ENCODE measurements around the gene GRIFIN. TPM values are rescaled to one million over a fixed set of nuclear protein-coding genes. Genes with fewer than 3 reads are reported as not detected.

Gene GRIFIN
- total RNA-seq, 2 experiments from 2014 or later = not detected

DNA sequence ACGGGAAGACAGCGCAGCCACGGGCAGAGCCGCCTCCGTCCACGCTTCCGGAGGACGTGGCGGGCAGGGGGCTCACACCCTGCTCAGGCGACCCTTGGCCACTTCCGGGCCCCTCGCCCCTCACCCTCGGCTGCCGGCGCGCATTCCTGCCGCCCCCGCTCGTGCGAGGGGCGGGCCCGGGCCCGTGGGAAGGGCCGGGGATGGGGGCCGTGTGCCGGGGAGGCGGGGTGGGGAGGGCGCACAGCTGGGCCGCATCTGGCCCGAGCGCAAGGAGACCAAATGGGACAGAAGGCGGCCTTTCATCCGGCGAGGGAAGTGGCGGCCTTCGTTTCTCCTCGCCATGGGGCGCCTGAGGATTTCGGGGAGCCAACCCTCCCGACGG, 42.5 kb upstream of the GRIFIN start:
- DNase-seq = no peak
- Mint-ChIP-seq H3K27me3 (peaks cover 10% of the 10 kb centered on the region), H3K9me3 (no peaks in the 10 kb centered on the region), H3K36me3 (ENCODE audit: low read depth) (peaks cover 26% of the 10 kb centered on the region), H3K27ac (peak overlapping the region; percentile 61), H3K4me1 (peaks cover 25% of the 10 kb centered on the region), H3K4me3 (peak overlapping the region; percentile 69)
- ChIA-PET CTCF (no interaction called here), POLR2A (interaction anchor here (0.9 to 6.6 kb wide), 3 partner anchors 9 to 11 kb away, joined by 5 to 80 read pairs (median 7); no protein-coding TSS in a partner anchor)

DNA sequence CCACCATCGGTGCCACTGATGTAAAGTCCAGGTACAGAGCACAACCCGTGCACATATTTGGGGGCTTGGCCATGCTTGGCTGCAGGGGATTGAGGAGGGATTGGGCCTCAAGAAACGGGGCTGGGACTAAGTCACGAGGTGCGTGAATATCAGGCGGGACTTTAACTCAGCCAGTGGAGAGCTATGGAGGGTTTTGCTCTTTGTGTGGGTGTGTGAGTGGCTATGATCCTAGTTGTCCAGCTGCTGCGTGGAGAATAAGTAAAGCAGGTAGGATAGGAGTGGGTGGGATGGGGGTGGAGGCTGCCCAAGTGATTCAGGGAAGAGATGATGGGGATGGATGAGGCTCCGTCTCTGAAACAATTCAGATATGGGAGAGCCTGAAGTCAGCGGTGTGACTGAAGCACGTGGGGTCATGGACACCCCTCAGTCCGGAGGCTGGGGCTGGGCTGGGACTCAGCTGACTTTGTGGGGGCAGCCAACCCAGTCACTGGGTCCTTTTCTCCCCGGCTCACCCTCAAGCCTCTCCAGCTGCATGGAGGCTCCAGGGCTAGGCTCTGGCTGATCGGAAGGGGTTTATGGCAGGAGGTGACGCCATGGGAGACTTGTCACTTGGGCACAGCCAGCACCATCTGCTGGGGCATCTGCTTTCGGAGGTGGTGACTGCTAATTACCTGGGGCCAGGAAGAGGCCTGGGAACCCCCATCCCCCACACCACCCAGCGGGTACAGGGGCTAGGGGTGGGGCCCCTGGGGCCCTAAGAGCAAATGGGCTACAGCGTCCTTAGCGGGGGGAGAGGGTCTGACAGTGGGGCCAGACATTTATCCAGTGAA, 41.7 kb upstream of the GRIFIN start:
- peaks cover 22% of the 10 kb centered on the region for H3K36me3 Mint-ChIP-seq (ENCODE audit: low read depth)
- no peak for DNase-seq
- H3K4me3 Mint-ChIP-seq = peak overlapping the region; percentile 58
- peaks cover 23% of the 10 kb centered on the region for H3K4me1 Mint-ChIP-seq
- H3K9me3 Mint-ChIP-seq = no peaks in the 10 kb centered on the region
- H3K27me3 Mint-ChIP-seq = peaks cover 10% of the 10 kb centered on the region
- H3K27ac Mint-ChIP-seq = no peak overlapping the region
- POLR2A ChIA-PET = interaction anchor here (2.2 to 6.6 kb wide), 2 partner anchors 8 to 10 kb away, joined by 7 to 80 read pairs; no protein-coding TSS in a partner anchor
- CTCF ChIA-PET = no interaction called here

GRCh38 chr7:2517026-2517425, 40.8 kb upstream of the GRIFIN start:
- Mint-ChIP-seq H3K27me3 (peaks cover 10% of the 10 kb centered on the region), H3K27ac (no peak overlapping the region), H3K4me1 (peaks cover 28% of the 10 kb centered on the region), H3K4me3 (no peak overlapping the region), H3K9me3 (no peaks in the 10 kb centered on the region), H3K36me3 (ENCODE audit: low read depth) (peaks cover 16% of the 10 kb centered on the region)
- no peak for DNase-seq
- ChIA-PET POLR2A (interaction anchor here (2.2 kb wide), 1 partner anchor 11 kb away, joined by 7 read pairs; no protein-coding TSS in a partner anchor), CTCF (no interaction called here)

- Mint-ChIP-seq H3K27me3 (peaks cover 10% of the 10 kb centered on the region), H3K4me1 (peaks cover 35% of the 10 kb centered on the region), H3K36me3 (ENCODE audit: low read depth) (peaks cover 10% of the 10 kb centered on the region), H3K4me3 (no peak overlapping the region), H3K27ac (no peak overlapping the region), H3K9me3 (no peaks in the 10 kb centered on the region)
- POLR2A ChIA-PET = no interaction called here
- CTCF ChIA-PET = no interaction called here
- no peak for DNase-seq
Measured at GRCh38 chr7:2516194-2516555, 40.0 kb upstream of the GRIFIN start.

GRCh38 chr7:2515424-2516193, 39.4 kb upstream of the GRIFIN start:
- CTCF ChIA-PET = no interaction called here
- POLR2A ChIA-PET = no interaction called here
- H3K9me3 Mint-ChIP-seq = no peaks in the 10 kb centered on the region

DNA sequence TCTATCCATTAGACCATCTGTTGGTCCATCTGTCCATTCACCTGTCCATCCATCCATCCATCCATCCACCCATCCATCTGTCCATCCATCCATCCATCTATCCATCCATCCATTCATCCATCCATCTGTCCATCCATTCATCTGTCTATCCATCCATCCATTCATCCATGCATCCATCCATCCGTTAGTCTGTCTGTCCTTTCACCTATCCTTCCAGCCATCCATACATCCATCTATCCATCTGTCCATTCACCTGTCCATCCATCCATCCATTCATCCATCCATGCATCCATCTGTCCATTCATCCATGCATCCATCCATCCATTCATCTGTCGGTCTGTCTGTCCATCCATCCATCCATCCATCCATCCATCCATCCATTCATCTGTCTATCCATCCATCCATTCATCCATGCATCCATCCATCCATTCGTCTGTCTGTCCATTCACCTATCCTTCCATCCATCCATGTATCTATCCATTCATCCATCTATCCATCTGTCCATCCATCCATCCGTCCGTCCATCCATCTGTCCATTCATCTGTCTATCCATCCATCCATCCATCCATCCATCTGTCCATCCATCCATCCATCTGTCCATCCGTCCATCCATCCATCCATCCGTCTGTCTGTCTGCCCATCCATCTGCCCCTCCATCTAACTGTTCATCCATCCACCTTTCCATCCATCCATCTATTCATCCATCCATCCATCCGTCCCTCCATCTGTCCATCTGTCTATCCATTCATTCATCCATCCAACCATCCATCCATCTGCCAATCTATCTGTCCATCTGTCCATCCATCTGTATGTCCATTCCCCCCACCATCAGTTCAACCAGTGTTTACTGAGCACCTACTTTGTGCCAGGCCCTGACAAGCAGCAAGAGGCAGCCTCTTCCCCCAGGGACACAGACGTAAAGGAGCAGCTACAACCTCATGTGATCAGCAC, 38.5 kb upstream of the GRIFIN start:
- Mint-ChIP-seq H3K27me3 (peaks cover 10% of the 10 kb centered on the region), H3K4me1 (peaks cover 49% of the 10 kb centered on the region), H3K36me3 (ENCODE audit: low read depth) (no peaks in the 10 kb centered on the region), H3K4me3 (no peak overlapping the region), H3K27ac (no peak overlapping the region), H3K9me3 (no peaks in the 10 kb centered on the region)
- ChIA-PET POLR2A (no interaction called here), CTCF (no interaction called here)
- no peak for DNase-seq

More at GRCh38 chr7:2515424-2516193, 39.4 kb upstream of the GRIFIN start:
- Mint-ChIP-seq H3K4me3 (no peak overlapping the region), H3K27ac (no peak overlapping the region), H3K4me1 (peaks cover 40% of the 10 kb centered on the region), H3K27me3 (peaks cover 10% of the 10 kb centered on the region), H3K36me3 (ENCODE audit: low read depth) (peaks cover 6% of the 10 kb centered on the region)
- DNase-seq = no peak

- Mint-ChIP-seq H3K36me3 (ENCODE audit: low read depth) (no peaks in the 10 kb centered on the region), H3K9me3 (no peaks in the 10 kb centered on the region), H3K4me3 (no peak overlapping the region), H3K27ac (no peak overlapping the region), H3K4me1 (peaks cover 57% of the 10 kb centered on the region), H3K27me3 (peaks cover 10% of the 10 kb centered on the region)
- ChIA-PET CTCF (no interaction called here), POLR2A (no interaction called here)
- no peak for DNase-seq
Measured at GRCh38 chr7:2513702-2514101, 37.5 kb upstream of the GRIFIN start.

- Mint-ChIP-seq H3K9me3 (no peaks in the 10 kb centered on the region), H3K4me3 (no peak overlapping the region)
Measured at GRCh38 chr7:2512713-2513112, 36.5 kb upstream of the GRIFIN start.

GRCh38 chr7:2512179-2512661, 36.0 kb upstream of the GRIFIN start:
- Mint-ChIP-seq H3K9me3 (no peaks in the 10 kb centered on the region), H3K4me1 (peaks cover 57% of the 10 kb centered on the region), H3K27me3 (peaks cover 4% of the 10 kb centered on the region), H3K27ac (peak overlapping the region; percentile 83), H3K36me3 (ENCODE audit: low read depth) (no peaks in the 10 kb centered on the region), H3K4me3 (peak overlapping the region; percentile 32)
- no peak for DNase-seq
- POLR2A ChIA-PET = interaction anchor here (5.9 to 6.0 kb wide), 2 partner anchors 9 to 16 kb away, joined by 61 to 80 read pairs; partner anchors contain the start of gene LFNG
- CTCF ChIA-PET = no interaction called here

More at GRCh38 chr7:2512713-2513112, 36.5 kb upstream of the GRIFIN start:
- Mint-ChIP-seq H3K36me3 (ENCODE audit: low read depth) (no peaks in the 10 kb centered on the region), H3K27me3 (peaks cover 7% of the 10 kb centered on the region), H3K4me1 (peaks cover 58% of the 10 kb centered on the region), H3K27ac (peak overlapping the region; percentile 83)
- ChIA-PET POLR2A (interaction anchor here (5.9 to 6.0 kb wide), 2 partner anchors 9 to 16 kb away, joined by 61 to 80 read pairs; partner anchors contain the start of gene LFNG), CTCF (no interaction called here)
- DNase-seq = no peak

- Mint-ChIP-seq H3K27ac (peak overlapping the region; percentile 83), H3K4me1 (peaks cover 57% of the 10 kb centered on the region), H3K36me3 (ENCODE audit: low read depth) (no peaks in the 10 kb centered on the region), H3K27me3 (peaks cover 3% of the 10 kb centered on the region), H3K9me3 (no peaks in the 10 kb centered on the region), H3K4me3 (peak overlapping the region; percentile 32)
- POLR2A ChIA-PET = interaction anchor here (1.1 to 6.0 kb wide), 7 partner anchors 10 to 158 kb away, joined by 3 to 80 read pairs (median 4); partner anchors contain the start of gene LFNG
- CTCF ChIA-PET = interaction anchor here (1.2 to 1.5 kb wide), 3 partner anchors 9 to 47 kb away, joined by 3 to 5 read pairs (median 4); partner anchors contain the start of gene IQCE
- DNase-seq = no peak
Measured at GRCh38 chr7:2511769-2512168, 35.6 kb upstream of the GRIFIN start.

DNA sequence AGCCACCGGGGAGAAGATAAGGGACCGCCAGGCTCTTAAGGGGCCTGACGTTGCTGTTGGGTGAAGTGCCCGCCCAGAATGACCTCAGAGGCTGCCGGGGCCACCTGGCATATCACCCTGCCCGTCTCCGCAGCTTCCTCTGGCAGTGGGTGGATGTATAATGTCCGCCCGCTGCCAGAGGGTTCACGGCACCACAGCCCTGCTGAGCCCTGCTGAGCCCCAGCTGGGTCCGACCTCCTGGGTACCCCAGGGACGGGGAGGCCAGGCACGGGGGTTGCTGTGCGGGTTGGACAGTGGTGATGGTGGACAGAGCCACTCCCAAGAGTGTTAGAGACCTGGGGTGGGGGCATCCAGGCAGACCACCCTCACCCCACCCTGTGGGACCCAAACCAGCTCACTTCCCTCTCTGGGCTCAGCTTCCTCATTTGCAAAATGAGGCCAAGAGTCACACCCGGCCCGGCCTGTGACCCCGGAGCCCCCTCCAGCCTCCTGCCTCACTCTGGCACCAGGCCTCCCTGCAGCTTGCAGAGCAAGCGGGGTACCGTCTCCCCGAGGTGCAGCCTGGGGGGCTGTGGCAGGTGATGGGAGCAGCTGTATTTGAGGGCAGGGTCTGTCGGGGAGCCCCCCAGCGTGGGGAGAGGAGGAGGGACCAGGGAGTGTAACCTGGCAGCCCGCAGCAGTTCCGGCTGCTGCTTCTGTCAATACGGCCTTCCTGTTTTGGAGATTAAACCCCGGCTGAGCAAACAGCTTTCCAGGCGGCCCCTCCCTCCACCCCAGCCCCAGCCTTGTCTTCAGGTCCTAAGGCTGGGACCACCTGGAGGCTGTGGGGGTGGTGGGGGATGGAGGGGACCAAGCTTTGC, 34.9 kb upstream of the GRIFIN start:
- CTCF ChIA-PET = interaction anchor here (0.6 to 1.5 kb wide), 4 partner anchors 10 to 94 kb away, joined by 3 to 5 read pairs (median 4); partner anchors contain the start of gene IQCE
- POLR2A ChIA-PET = interaction anchor here (0.9 to 6.0 kb wide), 10 partner anchors 10 to 157 kb away, joined by 3 to 80 read pairs (median 4); partner anchors contain the start of gene LFNG
- peak; percentile 76 for DNase-seq
- H3K4me1 Mint-ChIP-seq = peaks cover 57% of the 10 kb centered on the region
- peak overlapping the region; percentile 63 for H3K4me3 Mint-ChIP-seq
- H3K27ac Mint-ChIP-seq = peak overlapping the region; percentile 83
- no peaks in the 10 kb centered on the region for H3K9me3 Mint-ChIP-seq
- no peaks in the 10 kb centered on the region for H3K36me3 Mint-ChIP-seq (ENCODE audit: low read depth)
- H3K27me3 Mint-ChIP-seq = no peaks in the 10 kb centered on the region

All from activated CD4-positive, alpha-beta memory T cell treated with anti-CD3 and anti-CD28 coated beads, Interleukin-2, amount 10 ng/mL, durations not matched to agents 7 days and 5 days (primary cell).